Measurements from ENCODE around the gene CUL2.
"Not testable (repeated sequence)": the region's sequence is repeated elsewhere in the genome, so short reads cannot be mapped to it uniquely, and the experiment has no call there.

Gene CUL2

GRCh38 chr10:35090162-35090954 lies at the start of gene CUL2:
CUL2 (minus strand) TSS chr10:35090341; CDS start chr10:35071317, 19,024 bp downstream.
- peak; percentile 87 for DNase-seq

GRCh38 chr10:35136263-35136815 lies 46.2 kb upstream of the CUL2 start:
- DNase-seq, result no peak

- DNase-seq, result no peak
Measured at GRCh38 chr10:35135861-35136260, 45.7 kb upstream of the CUL2 start.

GRCh38 chr10:35133586-35133985 lies 43.4 kb upstream of the CUL2 start:
- DNase-seq, result no peak

- no peak for DNase-seq
Measured at GRCh38 chr10:35132727-35133126, 42.6 kb upstream of the CUL2 start.

GRCh38 chr10:35130663-35131062 lies 40.5 kb upstream of the CUL2 start:
- DNase-seq, result no peak

GRCh38 chr10:35129185-35129674 lies 39.1 kb upstream of the CUL2 start:
- DNase-seq, result no peak

GRCh38 chr10:35127289-35127891 lies 37.2 kb upstream of the CUL2 start:
- peak; percentile 57 for DNase-seq

- DNase-seq, result peak; percentile 98
Measured at GRCh38 chr10:35126530-35127288, 36.6 kb upstream of the CUL2 start, which contains the start of gene CREM. CREM (plus strand) TSS chr10:35126846; CDS start chr10:35137836, 10,990 bp downstream.

GRCh38 chr10:35126062-35126529 lies 36.0 kb upstream of the CUL2 start:
- DNase-seq, result no peak

- no peak for DNase-seq
Measured at GRCh38 chr10:35124540-35124939, 34.4 kb upstream of the CUL2 start.

- DNase-seq, result no peak
Measured at GRCh38 chr10:35119378-35119777, 29.2 kb upstream of the CUL2 start.

GRCh38 chr10:35112571-35112970 lies 22.4 kb upstream of the CUL2 start:
- DNase-seq, result no peak

GRCh38 chr10:35103882-35104281 lies 13.7 kb upstream of the CUL2 start:
- DNase-seq, result no peak

GRCh38 chr10:35097510-35097909 lies 7.4 kb upstream of the CUL2 start:
- DNase-seq, result no peak

- no peak for DNase-seq
Measured at GRCh38 chr10:35096312-35096711, 6.2 kb upstream of the CUL2 start.

GRCh38 chr10:35092851-35093250 lies 2.7 kb upstream of the CUL2 start:
- no peak for DNase-seq

- DNase-seq, result no peak
Measured at GRCh38 chr10:35091994-35092790, 2.1 kb upstream of the CUL2 start.

- DNase-seq, result no peak
Measured at GRCh38 chr10:35089611-35090161, 455 bp downstream of the CUL2 start.

- no peak for DNase-seq
Measured at GRCh38 chr10:35083242-35083641, 6.9 kb downstream of the CUL2 start.

- DNase-seq, result not testable (repeated sequence)
Measured at GRCh38 chr10:35080261-35080660, 9.9 kb downstream of the CUL2 start.

- DNase-seq, result no peak
Measured at GRCh38 chr10:35079763-35080162, 10.4 kb downstream of the CUL2 start.
